Epithelial cell of esophagus (primary cell): Measurements from ENCODE around the gene ADAM12.

ENCODE experiments used
- DNase-seq: peaks from one replicate; pipeline ENCODE4 v3.0.0; 2010; ENCODE audit warnings: low read depth
- H3K4me3 ChIP-seq: 2 replicates; pipeline ENCODE4 v1.5.1; 2011; ENCODE audit warnings: mild to moderate bottlenecking, low read length, control low read depth
- CTCF ChIP-seq: IDR thresholded peaks from 2 replicates; pipeline ENCODE4 v1.5.1; 2011; ENCODE audit warnings: low read depth, mild to moderate bottlenecking, low read length, control low read depth, inconsistent platforms; ENCODE audit not compliant: insufficient read depth; ENCODE audit errors: missing control alignments

Gene ADAM12

GRCh38 chr10:126115886-126116285 lies 272.4 kb downstream of the ADAM12 start:
- no peak for TF ChIP-seq CTCF
- DNase-seq, result no peak
- H3K4me3 ChIP-seq, result no peak overlapping the region

- no peak overlapping the region for H3K4me3 ChIP-seq
- no peak for TF ChIP-seq CTCF
Observed at GRCh38 chr10:126114884-126115555, 273.3 kb downstream of the ADAM12 start.

GRCh38 chr10:126111516-126111915 lies 276.8 kb downstream of the ADAM12 start:
- TF ChIP-seq CTCF, result no peak
- no peak overlapping the region for H3K4me3 ChIP-seq
- no peak for DNase-seq

More at GRCh38 chr10:126114884-126115555, 273.3 kb downstream of the ADAM12 start:
- no peak for DNase-seq

GRCh38 chr10:126110489-126111180 lies 277.6 kb downstream of the ADAM12 start:
- peak; percentile 41 for DNase-seq
- H3K4me3 ChIP-seq, result no peak overlapping the region
- TF ChIP-seq CTCF, result no peak

- H3K4me3 ChIP-seq, result no peak overlapping the region
- no peak for DNase-seq
- no peak for TF ChIP-seq CTCF
Observed at GRCh38 chr10:126109893-126110292, 278.4 kb downstream of the ADAM12 start.

GRCh38 chr10:126108693-126109092 lies 279.6 kb downstream of the ADAM12 start:
- H3K4me3 ChIP-seq, result no peak overlapping the region
- DNase-seq, result no peak
- no peak for TF ChIP-seq CTCF
